ENCODE results near the gene CADPS. TPM values are rescaled to one million over a fixed set of nuclear protein-coding genes. Genes with fewer than 3 reads are reported as not detected.

Gene CADPS
- total and polyA plus RNA-seq, 2 of the 4 experiments (the other 2 are of a cell fraction) = not detected

DNA sequence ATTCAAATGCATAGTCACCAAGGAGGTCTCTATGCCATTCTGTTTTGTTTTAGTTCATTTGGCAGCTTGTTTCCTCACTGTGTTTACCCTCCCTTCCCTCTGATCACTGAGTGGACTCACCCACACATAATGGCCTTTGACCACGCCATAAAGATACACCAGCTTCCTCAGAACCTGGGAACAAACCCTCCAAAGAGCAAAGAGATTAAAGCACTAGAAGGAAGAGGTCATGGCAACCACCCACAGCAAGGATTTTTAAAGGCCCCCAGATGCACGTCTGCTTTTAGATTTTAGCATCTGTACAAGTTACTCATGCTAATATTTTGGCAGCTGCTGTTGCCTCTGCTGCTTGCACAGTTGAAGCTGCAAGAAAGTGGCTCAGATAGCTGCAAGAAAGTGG, 47.9 kb upstream of the CADPS start:
- no TSS peak for BruUV-seq (replicated peaks)
- Histone ChIP-seq H3K4me3 (ENCODE audit: insufficient read depth, low read depth, low read length) (no peak overlapping the region), H2AK5ac (ENCODE audit: low read depth, low read length) (no peak overlapping the region), H2AFZ (replicated peaks; ENCODE audit: low read length, poor library complexity) (no peak overlapping the region), H2BK20ac (ENCODE audit: low read depth, low read length) (no peak overlapping the region), H2BK15ac (ENCODE audit: low read depth, low read length) (no peak overlapping the region), H3K56ac (ENCODE audit: extremely low read depth, insufficient read depth, low read length) (no peak overlapping the region), H3K9me1 (ENCODE audit: insufficient read depth, low read length) (no peaks in the 10 kb centered on the region), H4K91ac (ENCODE audit: insufficient read depth, low read depth, low read length) (no peak overlapping the region), H2BK120ac (ENCODE audit: low read depth, low read length) (no peak overlapping the region), H4K5ac (ENCODE audit: low read depth, low read length) (no peak overlapping the region), H3K9ac (ENCODE audit: low read depth, low read length) (no peak overlapping the region), H3K4me2 (ENCODE audit: low read depth, low read length) (no peak overlapping the region), H3K18ac (ENCODE audit: low read depth, low read length) (no peak overlapping the region), H3K36me3 (ENCODE audit: control insufficient read depth, insufficient read depth, low read length) (no peaks in the 10 kb centered on the region), H3K23ac (ENCODE audit: low read depth, low read length) (no peak overlapping the region), H3K14ac (replicated peaks; ENCODE audit: low read depth, low read length) (no peak overlapping the region), H3K4me1 (ENCODE audit: control insufficient read depth, insufficient read depth, low read length) (no peaks in the 10 kb centered on the region), H2AK9ac (replicated peaks; ENCODE audit: low read depth, low read length, poor library complexity) (no peak overlapping the region), H3K9me3 (ENCODE audit: control insufficient read depth, insufficient read depth, low read length) (peaks cover 3% of the 10 kb centered on the region; the same call in 1 of the 2 replicates), H3K4ac (ENCODE audit: low read depth, low read length) (no peak overlapping the region), H2BK5ac (ENCODE audit: low read depth, low read length, poor library complexity, severe bottlenecking) (no peak overlapping the region), H3K79me1 (ENCODE audit: low read depth in 1 of 2, low read length in 2 of 2) (no peaks in the 10 kb centered on the region), H3K27me3 (ENCODE audit: control insufficient read depth, insufficient read depth, low read length) (no peaks in the 10 kb centered on the region), H4K8ac (ENCODE audit: low read depth in 2 of 2, low read length in 2 of 2) (no peak overlapping the region), H4K20me1 (ENCODE audit: insufficient read depth, low read length) (no peaks in the 10 kb centered on the region), H3K27ac (ENCODE audit: insufficient read depth, low read length) (no peak overlapping the region)
- POLR2A ChIA-PET (ENCODE audit: unreplicated experiment) = no interaction called here
- no CpG with 5 or more reads among the region's 2 CpGs for WGBS, 2 experiments (ENCODE audit: extremely low coverage in 2 of 2, insufficient read length in 1 of 2)
- dilution Hi-C loops (cut with HindIII; ENCODE audit: low sequenced_read_pairs, unreplicated experiment) = no loop called here
- no peak for DNase-seq
- no peak for ATAC-seq (ENCODE audit: low read depth)
- in situ Hi-C loops (cut with MboI; ENCODE audit: low sequenced_read_pairs) = no loop called here
- intact Hi-C loops (cut with micrococcal nuclease) = no loop called here
- TF ChIP-seq, protein P1, sequence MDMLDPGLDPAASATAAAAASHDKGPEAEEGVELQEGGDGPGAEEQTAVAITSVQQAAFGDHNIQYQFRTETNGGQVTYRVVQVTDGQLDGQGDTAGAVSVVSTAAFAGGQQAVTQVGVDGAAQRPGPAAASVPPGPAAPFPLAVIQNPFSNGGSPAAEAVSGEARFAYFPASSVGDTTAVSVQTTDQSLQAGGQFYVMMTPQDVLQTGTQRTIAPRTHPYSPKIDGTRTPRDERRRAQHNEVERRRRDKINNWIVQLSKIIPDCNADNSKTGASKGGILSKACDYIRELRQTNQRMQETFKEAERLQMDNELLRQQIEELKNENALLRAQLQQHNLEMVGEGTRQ (IDR thresholded peaks at IDR 0.05; ENCODE audit: low read depth, low read length) = no peak
- no peak for TF ChIP-seq RFX5 (IDR thresholded peaks at IDR 0.05; ENCODE audit: low read depth, low read length)
- TF ChIP-seq MAZ (IDR thresholded peaks at IDR 0.05; ENCODE audit: borderline replicate concordance, low read depth, low read length) = no peak
- no peak for TF ChIP-seq RCOR1 (IDR thresholded peaks at IDR 0.05; ENCODE audit: insufficient replicate concordance, low read length)
- no peak for TF ChIP-seq FOS (IDR thresholded peaks at IDR 0.05; ENCODE audit: low read depth, low read length)
- no peak for TF ChIP-seq CEBPB (IDR thresholded peaks at IDR 0.05; ENCODE audit: low read depth, low read length)
- TF ChIP-seq RAD21 (IDR thresholded peaks at IDR 0.05; ENCODE audit: low read length) = no peak
- TF ChIP-seq NFE2L2 (IDR thresholded peaks at IDR 0.05; ENCODE audit: low read depth, low read length) = no peak
- TF ChIP-seq, protein P2, sequence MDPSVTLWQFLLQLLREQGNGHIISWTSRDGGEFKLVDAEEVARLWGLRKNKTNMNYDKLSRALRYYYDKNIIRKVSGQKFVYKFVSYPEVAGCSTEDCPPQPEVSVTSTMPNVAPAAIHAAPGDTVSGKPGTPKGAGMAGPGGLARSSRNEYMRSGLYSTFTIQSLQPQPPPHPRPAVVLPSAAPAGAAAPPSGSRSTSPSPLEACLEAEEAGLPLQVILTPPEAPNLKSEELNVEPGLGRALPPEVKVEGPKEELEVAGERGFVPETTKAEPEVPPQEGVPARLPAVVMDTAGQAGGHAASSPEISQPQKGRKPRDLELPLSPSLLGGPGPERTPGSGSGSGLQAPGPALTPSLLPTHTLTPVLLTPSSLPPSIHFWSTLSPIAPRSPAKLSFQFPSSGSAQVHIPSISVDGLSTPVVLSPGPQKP (IDR thresholded peaks at IDR 0.05; ENCODE audit: borderline replicate concordance, low read depth, low read length) = no peak
- TF ChIP-seq POLR2A (IDR thresholded peaks at IDR 0.05; ENCODE audit: low read depth, low read length) = no peak
- TF ChIP-seq, protein P3, sequence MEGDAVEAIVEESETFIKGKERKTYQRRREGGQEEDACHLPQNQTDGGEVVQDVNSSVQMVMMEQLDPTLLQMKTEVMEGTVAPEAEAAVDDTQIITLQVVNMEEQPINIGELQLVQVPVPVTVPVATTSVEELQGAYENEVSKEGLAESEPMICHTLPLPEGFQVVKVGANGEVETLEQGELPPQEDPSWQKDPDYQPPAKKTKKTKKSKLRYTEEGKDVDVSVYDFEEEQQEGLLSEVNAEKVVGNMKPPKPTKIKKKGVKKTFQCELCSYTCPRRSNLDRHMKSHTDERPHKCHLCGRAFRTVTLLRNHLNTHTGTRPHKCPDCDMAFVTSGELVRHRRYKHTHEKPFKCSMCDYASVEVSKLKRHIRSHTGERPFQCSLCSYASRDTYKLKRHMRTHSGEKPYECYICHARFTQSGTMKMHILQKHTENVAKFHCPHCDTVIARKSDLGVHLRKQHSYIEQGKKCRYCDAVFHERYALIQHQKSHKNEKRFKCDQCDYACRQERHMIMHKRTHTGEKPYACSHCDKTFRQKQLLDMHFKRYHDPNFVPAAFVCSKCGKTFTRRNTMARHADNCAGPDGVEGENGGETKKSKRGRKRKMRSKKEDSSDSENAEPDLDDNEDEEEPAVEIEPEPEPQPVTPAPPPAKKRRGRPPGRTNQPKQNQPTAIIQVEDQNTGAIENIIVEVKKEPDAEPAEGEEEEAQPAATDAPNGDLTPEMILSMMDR (conservative IDR thresholded peaks at IDR 0.05; ENCODE audit: low read depth, low read length) = no peak
- TF ChIP-seq CHD1 (IDR thresholded peaks at IDR 0.05; ENCODE audit: low read depth, low read length) = no peak
- TF ChIP-seq SMC3 (IDR thresholded peaks at IDR 0.05; ENCODE audit: low read depth, low read length) = no peak
- TF ChIP-seq BHLHE40 (IDR thresholded peaks at IDR 0.05; ENCODE audit: low read depth, low read length) = no peak
- no peak for TF ChIP-seq MXI1 (IDR thresholded peaks at IDR 0.05; ENCODE audit: borderline replicate concordance, low read depth, low read length)
- no peak for TF ChIP-seq MAFK (IDR thresholded peaks at IDR 0.05; ENCODE audit: low read depth, low read length)
- CTCF ChIA-PET = no interaction called here
